Measurements from ENCODE around the gene ASRGL1. TPM values are rescaled to one million over a fixed set of nuclear protein-coding genes. Genes with fewer than 3 reads are reported as not detected.
A peak's percentile ranks its signal among the peaks of the same experiment; 100 is the strongest.

ASRGL1 gene
- total and polyA plus RNA-seq, 7 donors = 4.8 to 35.2 (median 22.0) TPM

DNA sequence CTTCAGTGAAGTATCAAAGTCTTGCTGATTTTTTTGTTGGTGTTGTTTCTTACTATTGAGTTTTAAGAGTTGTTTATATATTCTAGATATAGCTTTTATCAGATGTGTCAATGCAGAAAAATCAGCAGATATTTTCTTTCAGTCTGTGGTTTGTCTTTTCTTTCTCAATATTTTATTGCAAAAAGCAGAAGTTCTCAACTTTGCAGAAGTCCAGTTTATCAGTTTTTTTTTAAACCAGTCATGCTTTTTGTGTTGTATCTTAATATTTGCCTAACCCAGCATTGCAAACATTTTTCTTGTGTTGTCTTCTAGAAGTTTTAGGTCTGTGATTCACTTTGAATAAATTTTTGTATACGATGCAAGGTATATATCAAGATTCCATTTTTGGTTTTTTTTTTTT lies 7.0 kb downstream of the ASRGL1 start:
- no peak for DNase-seq
- intact Hi-C loops (cut with DNase I) = no loop called here
- Histone ChIP-seq H3K36me3 (no peaks in the 10 kb centered on the region), H3K27ac (peak overlapping the region in 1 of 4 donors; percentile 38), H3K9me3 (no peaks in the 10 kb centered on the region), H3K4me1 (no peaks in the 10 kb centered on the region), H3K27me3 (no peaks in the 10 kb centered on the region), H3K4me3 (no peak overlapping the region)
- no peak for TF ChIP-seq POLR2AphosphoS5 (IDR thresholded peaks at IDR 0.05)
- no peak for TF ChIP-seq EP300 (IDR thresholded peaks at IDR 0.05)
- TF ChIP-seq POLR2A (IDR thresholded peaks at IDR 0.05) = no peak
- TF ChIP-seq CTCF (IDR thresholded peaks at IDR 0.05) = no peak
- WGBS, 2 donors = 79 to 86% methylated on average over 1 of the region's 1 CpG

DNA sequence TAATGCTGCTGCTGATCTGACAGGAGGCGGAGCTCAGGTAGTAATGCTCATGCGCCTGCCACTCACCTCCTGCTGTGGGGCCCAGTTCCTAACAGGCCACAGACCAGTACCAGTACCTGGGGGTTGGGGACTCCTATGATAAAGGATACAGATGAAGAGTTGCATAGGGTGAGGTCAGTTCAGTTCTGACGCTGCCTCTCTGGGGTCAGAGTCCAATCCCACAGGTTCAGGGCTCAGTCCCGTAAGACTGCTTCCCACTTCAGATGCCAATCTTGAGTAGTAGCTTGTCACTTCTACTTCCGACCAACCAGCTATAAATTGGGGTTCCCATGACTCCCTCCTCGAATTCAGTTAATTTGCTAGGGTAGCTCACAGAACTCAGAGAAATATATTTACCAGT lies 8.6 kb downstream of the ASRGL1 start:
- 38 to 83% methylated on average over 6 of the region's 6 CpGs for WGBS, 2 donors
- H3K36me3 ChIP-seq = no peaks in the 10 kb centered on the region
- TF ChIP-seq POLR2AphosphoS5 (IDR thresholded peaks at IDR 0.05) = no peak
- no peak for TF ChIP-seq CTCF (IDR thresholded peaks at IDR 0.05)
- H3K27ac ChIP-seq = no peak overlapping the region
- no peaks in the 10 kb centered on the region for H3K27me3 ChIP-seq
- no peak overlapping the region for H3K4me3 ChIP-seq
- H3K9me3 ChIP-seq = no peaks in the 10 kb centered on the region
- DNase-seq = no peak
- intact Hi-C loops (cut with DNase I) = no loop called here
- no peaks in the 10 kb centered on the region for H3K4me1 ChIP-seq

DNA sequence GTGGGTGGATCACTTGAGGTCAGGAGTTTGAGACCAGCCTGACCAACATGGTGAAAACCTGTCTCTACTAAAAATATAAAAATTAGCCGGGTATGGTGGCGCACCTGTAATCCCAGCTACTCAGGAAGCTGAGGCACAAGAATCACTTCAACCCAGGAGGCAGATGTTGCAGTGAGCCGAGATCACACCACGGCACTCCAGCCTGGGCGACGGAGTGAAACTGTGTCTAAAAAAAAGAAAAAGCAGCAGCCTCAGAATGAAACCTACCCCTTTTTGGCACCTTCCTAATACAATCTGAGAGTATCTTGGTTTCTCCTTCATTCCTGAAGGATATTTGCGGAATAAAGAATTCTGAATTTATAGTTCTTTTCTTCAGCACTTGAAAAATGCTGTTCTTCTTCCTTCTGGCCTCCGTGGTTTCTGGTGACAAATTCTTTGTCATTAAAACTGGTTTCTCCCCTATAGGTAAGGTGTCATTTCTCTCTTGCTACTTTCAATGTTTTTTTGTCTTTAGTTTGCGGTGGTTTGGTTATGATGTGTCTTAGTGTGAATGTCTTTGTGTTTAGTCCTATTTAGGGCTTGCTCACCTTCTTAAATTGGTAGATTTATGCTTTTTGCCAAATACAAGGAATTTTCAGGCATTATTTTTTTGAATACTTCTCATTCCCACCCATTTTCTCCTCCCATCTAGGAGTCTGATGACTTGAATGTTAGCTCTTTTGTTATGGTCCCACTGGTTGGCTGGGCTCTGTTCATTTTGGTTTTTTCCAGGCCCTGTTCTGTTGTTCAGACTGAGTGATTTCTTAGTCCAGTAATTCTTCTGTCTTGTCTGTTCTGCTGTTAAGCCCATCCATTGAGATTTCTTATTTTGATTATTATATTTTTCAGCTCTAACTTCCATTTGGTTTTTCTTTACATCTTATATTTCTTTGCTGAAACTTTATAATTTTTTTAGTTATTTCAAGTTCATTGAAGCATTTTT lies 15.4 kb downstream of the ASRGL1 start:
- intact Hi-C loops (cut with DNase I) = no loop called here
- WGBS, 2 donors = 87 to 92% methylated on average over 9 of the region's 9 CpGs
- no peak overlapping the region for H3K27ac ChIP-seq
- no peaks in the 10 kb centered on the region for H3K27me3 ChIP-seq
- DNase-seq = no peak
- H3K4me1 ChIP-seq = no peaks in the 10 kb centered on the region
- H3K4me3 ChIP-seq = no peak overlapping the region
- TF ChIP-seq EP300 (IDR thresholded peaks at IDR 0.05) (no peak), POLR2A (IDR thresholded peaks at IDR 0.05) (no peak), POLR2AphosphoS5 (IDR thresholded peaks at IDR 0.05) (no peak), CTCF (IDR thresholded peaks at IDR 0.05) (no peak)
- no peaks in the 10 kb centered on the region for H3K9me3 ChIP-seq
- no peaks in the 10 kb centered on the region for H3K36me3 ChIP-seq

GRCh38 chr11:62353841-62354240 lies 16.6 kb downstream of the ASRGL1 start:
- no peak for TF ChIP-seq EP300 (IDR thresholded peaks at IDR 0.05)
- TF ChIP-seq CTCF (IDR thresholded peaks at IDR 0.05) = no peak
- TF ChIP-seq POLR2AphosphoS5 (IDR thresholded peaks at IDR 0.05) = no peak
- TF ChIP-seq POLR2A (IDR thresholded peaks at IDR 0.05) = no peak
- Histone ChIP-seq H3K27ac (no peak overlapping the region), H3K9me3 (no peaks in the 10 kb centered on the region), H3K36me3 (no peaks in the 10 kb centered on the region), H3K4me1 (no peaks in the 10 kb centered on the region), H3K27me3 (no peaks in the 10 kb centered on the region), H3K4me3 (no peak overlapping the region)
- 72 to 91% methylated on average over 1 of the region's 1 CpG for WGBS, 2 donors
- intact Hi-C loops (cut with DNase I) = no loop called here
- no peak for DNase-seq
